Measurements from ENCODE around the gene ADGRB2.
A peak's percentile ranks its signal among the peaks of the same experiment; 100 is the strongest.

The ADGRB2 gene

GRCh38 chr1:31781138-31781755 lies 17.1 kb upstream of the ADGRB2 start:
- DNase-seq (no peak), ATAC-seq (no peak)
- Mint-ChIP-seq H3K36me3 (ENCODE audit: low read depth) (no peaks in the 10 kb centered on the region), H3K27ac (no peak overlapping the region), H3K4me1 (peaks cover 5% of the 10 kb centered on the region), H3K4me3 (no peak overlapping the region), H3K9me3 (no peaks in the 10 kb centered on the region), H3K27me3 (peaks cover 5% of the 10 kb centered on the region)

GRCh38 chr1:31780632-31781031 lies 16.5 kb upstream of the ADGRB2 start:
- ATAC-seq (no peak), DNase-seq (no peak)
- Mint-ChIP-seq H3K27me3 (peaks cover 8% of the 10 kb centered on the region), H3K36me3 (ENCODE audit: low read depth) (no peaks in the 10 kb centered on the region), H3K9me3 (no peaks in the 10 kb centered on the region), H3K27ac (peak overlapping the region; percentile 41), H3K4me1 (peaks cover 5% of the 10 kb centered on the region), H3K4me3 (no peak overlapping the region)

- Mint-ChIP-seq H3K27ac (no peak overlapping the region), H3K36me3 (ENCODE audit: low read depth) (no peaks in the 10 kb centered on the region), H3K27me3 (peaks cover 11% of the 10 kb centered on the region), H3K4me3 (no peak overlapping the region), H3K9me3 (no peaks in the 10 kb centered on the region), H3K4me1 (peaks cover 4% of the 10 kb centered on the region)
- no peak for DNase-seq
- ATAC-seq: no peak
These were observed 15.5 kb upstream of the ADGRB2 start for GRCh38 chr1:31779687-31780086.

GRCh38 chr1:31778763-31779488 lies 14.8 kb upstream of the ADGRB2 start:
- no peaks in the 10 kb centered on the region for H3K9me3 Mint-ChIP-seq
- ATAC-seq (no peak), DNase-seq (no peak)
- no peak overlapping the region for H3K27ac Mint-ChIP-seq
- no peak overlapping the region for H3K4me3 Mint-ChIP-seq
- no peaks in the 10 kb centered on the region for H3K36me3 Mint-ChIP-seq (ENCODE audit: low read depth)
- H3K4me1 Mint-ChIP-seq: peaks cover 4% of the 10 kb centered on the region
- H3K27me3 Mint-ChIP-seq: peaks cover 19% of the 10 kb centered on the region

- no peak overlapping the region for H3K4me3 Mint-ChIP-seq
- DNase-seq: no peak
- no peak overlapping the region for H3K27ac Mint-ChIP-seq
- peaks cover 21% of the 10 kb centered on the region for H3K4me1 Mint-ChIP-seq
- H3K36me3 Mint-ChIP-seq (ENCODE audit: low read depth): no peaks in the 10 kb centered on the region
- no peaks in the 10 kb centered on the region for H3K9me3 Mint-ChIP-seq
- no peak for ATAC-seq
- H3K27me3 Mint-ChIP-seq: peaks cover 36% of the 10 kb centered on the region
These were observed 12.4 kb upstream of the ADGRB2 start for GRCh38 chr1:31776516-31776915.

- no peak for DNase-seq
- ATAC-seq: no peak
- Mint-ChIP-seq H3K36me3 (ENCODE audit: low read depth) (no peaks in the 10 kb centered on the region), H3K27ac (no peak overlapping the region), H3K9me3 (no peaks in the 10 kb centered on the region), H3K27me3 (peaks cover 40% of the 10 kb centered on the region), H3K4me3 (no peak overlapping the region), H3K4me1 (peaks cover 26% of the 10 kb centered on the region)
These were observed 11.9 kb upstream of the ADGRB2 start for GRCh38 chr1:31776032-31776431.

- Mint-ChIP-seq H3K9me3 (no peaks in the 10 kb centered on the region), H3K4me3 (no peak overlapping the region), H3K27me3 (peaks cover 43% of the 10 kb centered on the region), H3K4me1 (peaks cover 30% of the 10 kb centered on the region), H3K27ac (no peak overlapping the region), H3K36me3 (ENCODE audit: low read depth) (no peaks in the 10 kb centered on the region)
- DNase-seq (no peak), ATAC-seq (no peak)
These were observed 11.3 kb upstream of the ADGRB2 start for GRCh38 chr1:31775210-31775999.

GRCh38 chr1:31774495-31774894 lies 10.4 kb upstream of the ADGRB2 start:
- H3K4me3 Mint-ChIP-seq: no peak overlapping the region
- H3K4me1 Mint-ChIP-seq: peaks cover 32% of the 10 kb centered on the region
- ATAC-seq (no peak), DNase-seq (no peak)
- H3K36me3 Mint-ChIP-seq (ENCODE audit: low read depth): no peaks in the 10 kb centered on the region
- H3K27ac Mint-ChIP-seq: no peak overlapping the region
- H3K27me3 Mint-ChIP-seq: peaks cover 43% of the 10 kb centered on the region
- H3K9me3 Mint-ChIP-seq: no peaks in the 10 kb centered on the region

- Mint-ChIP-seq H3K27me3 (peaks cover 40% of the 10 kb centered on the region), H3K9me3 (no peaks in the 10 kb centered on the region), H3K27ac (no peak overlapping the region)
These were observed 9.7 kb upstream of the ADGRB2 start for GRCh38 chr1:31773861-31774260.

GRCh38 chr1:31772669-31773248 lies 8.6 kb upstream of the ADGRB2 start:
- H3K27me3 Mint-ChIP-seq: peaks cover 39% of the 10 kb centered on the region
- ATAC-seq (no peak), DNase-seq (no peak)
- H3K9me3 Mint-ChIP-seq: no peaks in the 10 kb centered on the region
- H3K4me3 Mint-ChIP-seq: peak overlapping the region; percentile 77
- no peaks in the 10 kb centered on the region for H3K36me3 Mint-ChIP-seq (ENCODE audit: low read depth)
- peaks cover 42% of the 10 kb centered on the region for H3K4me1 Mint-ChIP-seq
- no peak overlapping the region for H3K27ac Mint-ChIP-seq

More at GRCh38 chr1:31773861-31774260, 9.7 kb upstream of the ADGRB2 start:
- Mint-ChIP-seq H3K36me3 (ENCODE audit: low read depth) (no peaks in the 10 kb centered on the region), H3K4me3 (no peak overlapping the region), H3K4me1 (peaks cover 39% of the 10 kb centered on the region)
- ATAC-seq (no peak), DNase-seq (no peak)

- Mint-ChIP-seq H3K36me3 (ENCODE audit: low read depth) (no peaks in the 10 kb centered on the region), H3K9me3 (no peaks in the 10 kb centered on the region), H3K4me1 (peaks cover 42% of the 10 kb centered on the region), H3K27me3 (peaks cover 39% of the 10 kb centered on the region), H3K4me3 (peak overlapping the region; percentile 77), H3K27ac (peak overlapping the region; percentile 65)
- DNase-seq: peak; percentile 42
- ATAC-seq: peak; percentile 59
These were observed 7.9 kb upstream of the ADGRB2 start for GRCh38 chr1:31771891-31772668.

- Mint-ChIP-seq H3K4me3 (no peak overlapping the region), H3K9me3 (no peaks in the 10 kb centered on the region), H3K27ac (no peak overlapping the region), H3K4me1 (peaks cover 42% of the 10 kb centered on the region), H3K36me3 (ENCODE audit: low read depth) (no peaks in the 10 kb centered on the region), H3K27me3 (peaks cover 32% of the 10 kb centered on the region)
- DNase-seq (no peak), ATAC-seq (no peak)
These were observed 5.7 kb upstream of the ADGRB2 start for GRCh38 chr1:31769720-31770390.

GRCh38 chr1:31768939-31769704 lies 5.0 kb upstream of the ADGRB2 start:
- peak; percentile 76 for ATAC-seq
- no peak overlapping the region for H3K27ac Mint-ChIP-seq

More at GRCh38 chr1:31768939-31769704, 5.0 kb upstream of the ADGRB2 start:
- H3K4me3 Mint-ChIP-seq: no peak overlapping the region
- no peaks in the 10 kb centered on the region for H3K9me3 Mint-ChIP-seq
- peaks cover 43% of the 10 kb centered on the region for H3K4me1 Mint-ChIP-seq
- H3K27me3 Mint-ChIP-seq: peaks cover 29% of the 10 kb centered on the region
- DNase-seq: no peak
- H3K36me3 Mint-ChIP-seq (ENCODE audit: low read depth): no peaks in the 10 kb centered on the region

Measured in activated naive CD8-positive, alpha-beta T cell treated with anti-CD3 and anti-CD28 coated beads, Interleukin-2, amount 50 U/mL, for 24 hours (primary cell).